HG03439 (cell line): Measurements from ENCODE around the gene HERC6.
"Not testable (repeated sequence)": the region's sequence is repeated elsewhere in the genome, so short reads cannot be mapped to it uniquely, and the experiment has no call there.

ENCODE experiments used
- ATAC-seq: cut with Tn5 transposase; IDR thresholded peaks from one replicate; pipeline ENCODE4 v1.9.1; 2021; ENCODE audit warnings: mild to moderate bottlenecking, moderate library complexity; ENCODE audit not compliant: unreplicated experiment

Gene HERC6

GRCh38 chr4:88443486-88443885, 64.8 kb downstream of the HERC6 start:
- ATAC-seq, result no peak

- ATAC-seq, result no peak
Observed at GRCh38 chr4:88445252-88445651, 66.6 kb downstream of the HERC6 start.

- no peak for ATAC-seq
Observed at GRCh38 chr4:88446124-88446523, 67.5 kb downstream of the HERC6 start.

- no peak for ATAC-seq
Observed at GRCh38 chr4:88447371-88448095, 68.9 kb downstream of the HERC6 start.

- ATAC-seq, result not testable (repeated sequence)
Observed at GRCh38 chr4:88448211-88448765, 69.6 kb downstream of the HERC6 start.

GRCh38 chr4:88448889-88449288, 70.2 kb downstream of the HERC6 start:
- ATAC-seq, result no peak

GRCh38 chr4:88449290-88449689, 70.6 kb downstream of the HERC6 start:
- no peak for ATAC-seq

- no peak for ATAC-seq
Observed at GRCh38 chr4:88451205-88451604, 72.6 kb downstream of the HERC6 start.

GRCh38 chr4:88452912-88453311, 74.3 kb downstream of the HERC6 start:
- ATAC-seq, result no peak

GRCh38 chr4:88456670-88457306, 78.1 kb downstream of the HERC6 start, which contains the start of gene HERC5:
HERC5 (plus strand) TSS chr4:88457119; CDS start chr4:88457270, 151 bp downstream.
- peak; percentile 94 for ATAC-seq

- ATAC-seq, result peak; percentile 44
Observed at GRCh38 chr4:88457307-88458103, 78.9 kb downstream of the HERC6 start.

GRCh38 chr4:88458104-88458740, 79.6 kb downstream of the HERC6 start:
- ATAC-seq, result no peak

- no peak for ATAC-seq
Observed at GRCh38 chr4:88465653-88466192, 87.1 kb downstream of the HERC6 start.

GRCh38 chr4:88467392-88467791, 88.7 kb downstream of the HERC6 start:
- no peak for ATAC-seq

- ATAC-seq, result no peak
Observed at GRCh38 chr4:88477229-88477860, 98.7 kb downstream of the HERC6 start.

GRCh38 chr4:88478247-88478646, 99.6 kb downstream of the HERC6 start:
- no peak for ATAC-seq

- ATAC-seq, result no peak
Observed at GRCh38 chr4:88481537-88481936, 102.9 kb downstream of the HERC6 start.

GRCh38 chr4:88489100-88489761, 110.6 kb downstream of the HERC6 start:
- ATAC-seq, result no peak
